Measurements from ENCODE around the gene ARHGEF16.

The ARHGEF16 gene

GRCh38 chr1:3521426-3521825, 67.0 kb downstream of the ARHGEF16 start:
- no peak for DNase-seq

GRCh38 chr1:3522112-3522511, 67.6 kb downstream of the ARHGEF16 start:
- no peak for DNase-seq

GRCh38 chr1:3522564-3523265, 68.2 kb downstream of the ARHGEF16 start:
- DNase-seq, result no peak

- DNase-seq, result no peak
These were observed 69.5 kb downstream of the ARHGEF16 start for GRCh38 chr1:3523980-3524379.

- DNase-seq, result no peak
These were observed 70.2 kb downstream of the ARHGEF16 start for GRCh38 chr1:3524556-3525203.

GRCh38 chr1:3525551-3526482, 71.4 kb downstream of the ARHGEF16 start:
- no peak for DNase-seq

GRCh38 chr1:3527774-3528173, 73.3 kb downstream of the ARHGEF16 start:
- no peak for DNase-seq

GRCh38 chr1:3529099-3529729, 74.7 kb downstream of the ARHGEF16 start:
- DNase-seq, result no peak

GRCh38 chr1:3530086-3530925, 75.8 kb downstream of the ARHGEF16 start:
- no peak for DNase-seq

Data from NCI-H2227 treated with DMSO at 0.1 percent for 48 hours (cell line).